CD14-positive monocyte (primary cell): ENCODE results near the gene TKFC. TPM values are rescaled to one million over a fixed set of nuclear protein-coding genes. Genes with fewer than 3 reads are reported as not detected.

Experiments
- DNase-seq, 3 donors: peaks; one replicate each; pipeline ENCODE4 v3.0.0-alpha.2; 2011 to 2022
- H2AFZ ChIP-seq: 2 replicates; pipeline ENCODE4 v1.6.0; 2012; ENCODE audit warnings: mild to moderate bottlenecking, low read depth, low read length, inconsistent platforms; ENCODE audit not compliant: insufficient read depth, poor library complexity, severe bottlenecking
- H3K27ac ChIP-seq, 2 donors: 1 replicate in 1 of 2; 2 replicates in 1 of 2; pipeline ENCODE4 v1.5.1; 2012 to 2013; ENCODE audit warnings: low read length in 2 of 2, control low read depth in 1 of 2, inconsistent platforms in 1 of 2, low read depth in 1 of 2, mild to moderate bottlenecking in 1 of 2
- H3K27me3 ChIP-seq, 2 donors: one replicate each; pipeline versions ENCODE4 v1.6.0 to v1.6.1; 2011 to 2013; ENCODE audit warnings: low read length in 2 of 2; ENCODE audit not compliant: control insufficient read depth in 2 of 2, insufficient read depth in 2 of 2
- H3K36me3 ChIP-seq, 2 donors: replicated peaks in 1 of 2; 1 replicate in 1 of 2; 2 replicates in 1 of 2; pipeline versions ENCODE4 v1.5.1 to v1.6.1; 2012 to 2013; ENCODE audit warnings: low read length in 2 of 2, control low read depth in 1 of 2, inconsistent platforms in 1 of 2, mild to moderate bottlenecking in 1 of 2; ENCODE audit not compliant: insufficient read depth in 2 of 2, control insufficient read depth in 1 of 2
- H3K4me1 ChIP-seq, 2 donors: 1 replicate in 1 of 2; 2 replicates in 1 of 2; pipeline versions ENCODE4 v1.5.1 to v1.6.1; 2012 to 2013; ENCODE audit warnings: low read length in 2 of 2, control low read depth in 1 of 2, inconsistent platforms in 1 of 2, mild to moderate bottlenecking in 1 of 2, moderate library complexity in 1 of 2; ENCODE audit not compliant: insufficient read depth in 2 of 2, control insufficient read depth in 1 of 2
- H3K4me2 ChIP-seq: replicated peaks from 2 replicates; pipeline ENCODE3; 2012; ENCODE audit warnings: low read length, moderate library complexity, mild to moderate bottlenecking; ENCODE audit not compliant: poor library complexity, severe bottlenecking; ENCODE audit errors: extremely low read depth
- H3K4me3 ChIP-seq, 3 experiments: fragments of 200-600 bp in 1 of 3; sonication (generic) in 1 of 3; replicated peaks in 1 of 3; 1 replicate in 2 of 3; 2 replicates in 1 of 3; pipeline ENCODE4 v1.5.1; 2011 to 2013; ENCODE audit warnings: low read length in 3 of 3, mild to moderate bottlenecking in 3 of 3, control low read depth in 2 of 3, low read depth in 2 of 3, inconsistent platforms in 1 of 3, moderate library complexity in 1 of 3
- H3K79me2 ChIP-seq: 2 replicates; pipeline ENCODE4 v1.6.0; 2012; ENCODE audit warnings: mild to moderate bottlenecking, control low read depth, inconsistent platforms, low read length, moderate library complexity; ENCODE audit not compliant: insufficient read depth
- H3K9ac ChIP-seq: 2 replicates; pipeline ENCODE4 v1.6.0; 2017; ENCODE audit warnings: low read length, mild to moderate bottlenecking; ENCODE audit not compliant: insufficient read depth, poor library complexity, severe bottlenecking
- H3K9me3 ChIP-seq, 2 donors: replicated peaks in 1 of 2; 1 replicate in 1 of 2; 2 replicates in 1 of 2; pipeline versions ENCODE4 v1.5.1 to v1.6.1; 2012 to 2013; ENCODE audit warnings: low read length in 2 of 2, control low read depth in 1 of 2; ENCODE audit not compliant: control insufficient read depth in 1 of 2, insufficient read depth in 1 of 2
- H4K20me1 ChIP-seq: 2 replicates; pipeline ENCODE4 v1.6.0; 2012; ENCODE audit warnings: mild to moderate bottlenecking, low read length, control low read depth, moderate library complexity; ENCODE audit not compliant: insufficient read depth
- H3K27ac Mint-ChIP-seq, 7 donors: one replicate each; pipeline ENCODE4 v1.8.0; 2020; ENCODE audit warnings: mild to moderate bottlenecking in 7 of 7, mixed read lengths in 7 of 7, moderate library complexity in 6 of 7, inconsistent platforms in 2 of 7
- H3K27me3 Mint-ChIP-seq, 3 donors: one replicate each; pipeline ENCODE4 v1.8.0; 2021 to 2022; ENCODE audit warnings: low read depth in 3 of 3, mild to moderate bottlenecking in 3 of 3, mixed read lengths in 3 of 3, moderate library complexity in 3 of 3, inconsistent platforms in 1 of 3
- H3K36me3 Mint-ChIP-seq, 2 donors: one replicate each; pipeline ENCODE4 v1.8.0; 2020; ENCODE audit warnings: mixed read lengths in 2 of 2, inconsistent platforms in 1 of 2, mild to moderate bottlenecking in 1 of 2
- H3K4me1 Mint-ChIP-seq: one replicate; pipeline ENCODE4 v1.8.0; 2020; ENCODE audit warnings: mild to moderate bottlenecking, mixed read lengths
- H3K4me3 Mint-ChIP-seq, 2 donors: one replicate each; pipeline ENCODE4 v1.8.0; 2020; ENCODE audit warnings: mild to moderate bottlenecking in 2 of 2, mixed read lengths in 2 of 2, moderate library complexity in 1 of 2
- H3K9me3 Mint-ChIP-seq, 7 donors: one replicate each; pipeline ENCODE4 v1.8.0; 2020 to 2022; ENCODE audit warnings: mixed read lengths in 7 of 7, mild to moderate bottlenecking in 6 of 7, moderate library complexity in 6 of 7, inconsistent platforms in 2 of 7
- WGBS: methylation state at CpG from one replicate; pipeline ENCODE4 v1.1.5; 2013; ENCODE audit warnings: missing lambda C conversion rate; ENCODE audit not compliant: insufficient coverage; 5-methylcytosine and 5-hydroxymethylcytosine counted together
- intact Hi-C, 2 donors: fragments of 100-400 bp; cut with micrococcal nuclease; formaldehyde crosslinking; loops; one replicate each; pipeline versions ENCODE4 v1.15.0 to v1.15.1; 2023
- polyA plus RNA-seq, 3 donors: library from polyadenylated mRNA; depleted of rRNA in 1 of 3; unstranded in 2 of 3; stranded (reverse) in 1 of 3; fragments of 300-500 nt in 2 of 3; fragments of >200 nt in 1 of 3; fragmentation: Illumina TruSeq in 2 of 3; gene quantifications; 1 replicate in 2 of 3; 2 replicates in 1 of 3; pipeline ENCODE4 v1.2.3, GENCODE V29; 2012 to 2021
- TF ChIP-seq, protein P1 (sequence below): fragments of 200-600 bp; IDR thresholded peaks from one replicate; pipeline ENCODE4 v1.8.0; 2022; ENCODE audit warnings: antibody characterized with exemption, mild to moderate bottlenecking

TKFC gene
- polyA plus RNA-seq, 3 donors, result 29.5 to 40.8 (median 29.6) TPM

DNA sequence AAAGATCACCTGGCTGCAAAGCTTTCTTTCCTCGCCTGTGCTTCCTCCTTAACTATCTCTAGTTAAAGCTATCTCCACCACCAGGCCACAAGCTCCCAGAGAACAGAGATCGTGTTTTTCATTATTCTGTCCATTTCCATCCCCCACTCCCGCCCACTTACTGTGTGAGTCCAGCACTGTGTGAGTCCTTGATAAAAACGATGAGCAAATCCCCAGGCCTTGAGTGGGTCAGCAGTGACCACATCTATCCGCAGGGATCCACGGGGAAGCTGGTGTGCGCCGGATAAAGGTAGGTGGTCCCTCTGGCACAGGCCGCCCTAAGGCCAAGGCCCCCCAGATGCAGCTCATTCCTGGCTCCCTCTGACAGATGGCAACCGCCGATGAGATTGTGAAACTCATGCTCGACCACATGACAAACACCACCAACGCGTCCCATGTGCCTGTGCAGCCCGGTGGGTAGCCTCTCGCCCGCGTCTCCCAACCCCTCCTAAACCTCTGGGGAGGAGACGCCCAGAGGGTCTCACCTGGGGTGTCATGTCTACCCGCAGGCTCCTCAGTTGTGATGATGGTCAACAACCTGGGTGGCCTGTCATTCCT is 9.3 kb downstream of the TKFC start:
- H3K4me1 Mint-ChIP-seq, result peaks cover 14% of the 10 kb centered on the region
- peak overlapping the region in 1 of 7 donors; percentile 44 for H3K27ac Mint-ChIP-seq
- WGBS, result 70% methylated on average over 19 of the region's 20 CpGs

DNA sequence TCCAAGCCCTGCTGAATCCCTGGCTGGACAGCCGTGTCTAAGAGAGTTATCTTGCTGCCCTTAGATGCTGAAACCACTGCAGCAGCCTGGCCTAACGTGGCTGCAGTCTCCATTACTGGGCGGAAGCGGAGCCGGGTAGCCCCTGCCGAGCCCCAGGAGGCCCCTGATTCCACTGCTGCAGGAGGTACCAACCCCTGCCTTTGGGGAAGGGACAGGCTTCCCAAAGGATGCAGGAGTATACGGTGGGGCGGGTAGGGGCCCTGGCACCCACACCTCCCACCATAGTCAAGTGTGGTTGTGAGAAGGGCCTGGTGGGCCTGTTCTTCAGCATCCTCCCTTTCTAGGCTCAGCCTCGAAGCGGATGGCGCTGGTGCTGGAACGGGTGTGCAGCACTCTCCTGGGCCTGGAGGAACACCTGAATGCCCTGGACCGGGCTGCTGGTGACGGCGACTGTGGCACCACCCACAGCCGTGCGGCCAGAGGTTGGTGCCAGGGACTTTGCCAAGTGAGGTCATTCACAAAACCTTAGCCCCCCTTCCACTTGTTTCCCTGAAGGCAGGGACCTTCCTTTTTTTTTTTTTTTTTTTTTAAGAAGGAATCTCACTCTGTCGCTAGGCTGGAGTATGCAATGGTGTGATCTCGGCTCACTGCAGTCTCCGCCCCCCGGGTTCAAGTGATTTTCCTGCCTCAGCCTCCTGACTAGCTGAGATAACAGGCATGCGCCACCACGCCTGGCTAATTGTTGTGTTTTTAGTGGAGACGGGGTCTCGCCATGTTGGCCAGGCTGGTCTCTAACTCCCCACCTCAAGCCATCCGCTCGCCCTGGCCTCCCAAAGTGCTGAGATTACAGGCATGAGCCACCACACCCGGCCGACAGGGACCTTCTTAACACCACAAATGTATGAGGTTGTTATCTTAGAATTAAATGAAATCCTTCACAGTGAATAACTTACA is 11.0 kb downstream of the TKFC start:
- H3K4me3 ChIP-seq, result no peak overlapping the region
- no peak overlapping the region for H3K4me2 ChIP-seq
- Mint-ChIP-seq H3K4me1 (peaks cover 32% of the 10 kb centered on the region), H3K27ac (peak overlapping the region in 2 of 7 donors; percentile 19 to 52), H3K36me3 (peaks cover 55 to 63% of the 10 kb centered on the region in 2 donors), H3K4me3 (no peak overlapping the region), H3K27me3 (peaks cover 0 to 2% (median 1%) of the 10 kb centered on the region in 3 donors), H3K9me3 (no peaks in the 10 kb centered on the region)
- peaks cover 20 to 28% of the 10 kb centered on the region in 2 donors for H3K4me1 ChIP-seq
- no peak for DNase-seq
- no peak overlapping the region for H3K27ac ChIP-seq
- no peak overlapping the region for H3K9ac ChIP-seq
- TF ChIP-seq, protein P1, sequence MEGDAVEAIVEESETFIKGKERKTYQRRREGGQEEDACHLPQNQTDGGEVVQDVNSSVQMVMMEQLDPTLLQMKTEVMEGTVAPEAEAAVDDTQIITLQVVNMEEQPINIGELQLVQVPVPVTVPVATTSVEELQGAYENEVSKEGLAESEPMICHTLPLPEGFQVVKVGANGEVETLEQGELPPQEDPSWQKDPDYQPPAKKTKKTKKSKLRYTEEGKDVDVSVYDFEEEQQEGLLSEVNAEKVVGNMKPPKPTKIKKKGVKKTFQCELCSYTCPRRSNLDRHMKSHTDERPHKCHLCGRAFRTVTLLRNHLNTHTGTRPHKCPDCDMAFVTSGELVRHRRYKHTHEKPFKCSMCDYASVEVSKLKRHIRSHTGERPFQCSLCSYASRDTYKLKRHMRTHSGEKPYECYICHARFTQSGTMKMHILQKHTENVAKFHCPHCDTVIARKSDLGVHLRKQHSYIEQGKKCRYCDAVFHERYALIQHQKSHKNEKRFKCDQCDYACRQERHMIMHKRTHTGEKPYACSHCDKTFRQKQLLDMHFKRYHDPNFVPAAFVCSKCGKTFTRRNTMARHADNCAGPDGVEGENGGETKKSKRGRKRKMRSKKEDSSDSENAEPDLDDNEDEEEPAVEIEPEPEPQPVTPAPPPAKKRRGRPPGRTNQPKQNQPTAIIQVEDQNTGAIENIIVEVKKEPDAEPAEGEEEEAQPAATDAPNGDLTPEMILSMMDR, result no peak
- WGBS, result 95% methylated on average over 15 of the region's 29 CpGs
- H4K20me1 ChIP-seq, result no peaks in the 10 kb centered on the region
- no peaks in the 10 kb centered on the region for H3K79me2 ChIP-seq
- H2AFZ ChIP-seq, result no peak overlapping the region
- peaks cover 15 to 48% of the 10 kb centered on the region in 2 donors for H3K36me3 ChIP-seq
- H3K27me3 ChIP-seq, result no peaks in the 10 kb centered on the region
- H3K9me3 ChIP-seq, result no peaks in the 10 kb centered on the region
- intact Hi-C loops, result no loop called here

More for the DNA sequence above, 9.3 kb downstream of the TKFC start:
- TF ChIP-seq, protein P1, result no peak
- H3K79me2 ChIP-seq, result no peaks in the 10 kb centered on the region
- no peak overlapping the region for H3K4me3 ChIP-seq
- peaks cover 15 to 42% of the 10 kb centered on the region in 2 donors for H3K36me3 ChIP-seq
- no peak overlapping the region for H2AFZ ChIP-seq
- peaks cover 49 to 55% of the 10 kb centered on the region in 2 donors for H3K36me3 Mint-ChIP-seq
- H4K20me1 ChIP-seq, result no peaks in the 10 kb centered on the region
- no peak overlapping the region for H3K4me3 Mint-ChIP-seq
- no peak for DNase-seq
- H3K9ac ChIP-seq, result no peak overlapping the region
- H3K27ac ChIP-seq, result no peak overlapping the region
- peaks cover 3 to 10% of the 10 kb centered on the region in 2 donors for H3K4me1 ChIP-seq
- peaks cover 0 to 2% (median 1%) of the 10 kb centered on the region in 3 donors for H3K27me3 Mint-ChIP-seq
- no peaks in the 10 kb centered on the region for H3K9me3 ChIP-seq
- no peaks in the 10 kb centered on the region for H3K27me3 ChIP-seq
- intact Hi-C loops, result no loop called here
- H3K9me3 Mint-ChIP-seq, result no peaks in the 10 kb centered on the region
- H3K4me2 ChIP-seq, result no peak overlapping the region
